ENCODE measurements around the gene KDM5A.
A peak's percentile ranks its signal among the peaks of the same experiment; 100 is the strongest.
"Not testable (repeated sequence)": the region's sequence is repeated elsewhere in the genome, so short reads cannot be mapped to it uniquely, and the experiment has no call there.

KDM5A gene

DNA sequence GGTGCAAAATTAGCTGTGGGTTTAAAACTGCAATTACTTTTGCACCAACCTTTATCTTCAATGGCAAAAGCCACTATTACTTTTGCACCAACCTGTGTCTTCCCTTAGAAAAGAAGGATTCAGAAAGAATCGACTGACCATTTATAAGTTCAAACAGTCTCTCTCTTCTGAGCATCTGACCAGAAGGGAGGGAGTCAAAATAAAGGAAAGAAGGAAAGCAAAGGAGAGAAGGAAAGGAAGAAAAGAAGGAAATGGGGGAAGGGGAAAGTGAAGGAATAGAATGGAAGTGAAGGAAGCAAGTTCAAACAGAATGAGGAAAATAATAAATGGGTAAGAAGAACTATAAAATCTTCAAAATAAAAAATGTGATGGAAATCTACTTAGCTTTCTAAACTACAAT is 57.8 kb downstream of the KDM5A start:
- DNase-seq, result no peak

DNA sequence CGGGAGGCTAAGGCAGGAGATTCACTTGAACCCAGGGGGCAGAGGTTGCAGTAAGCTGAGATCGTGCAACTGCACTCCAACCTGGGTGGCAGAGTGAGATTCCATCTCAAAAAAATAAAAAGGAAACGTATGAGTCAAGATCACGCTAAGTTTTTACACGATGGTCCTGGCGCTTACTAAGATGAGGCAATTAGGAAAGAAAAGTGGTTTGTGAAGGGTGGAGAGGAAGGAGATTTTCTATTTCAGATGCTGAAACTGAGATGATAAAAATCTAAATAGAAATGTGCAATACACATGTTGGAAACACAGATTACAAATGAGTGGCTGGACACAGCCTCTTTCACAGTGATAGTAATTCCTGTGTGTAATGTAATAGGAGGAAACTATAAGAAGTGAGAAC is 63.2 kb downstream of the KDM5A start:
- DNase-seq, result no peak

DNA sequence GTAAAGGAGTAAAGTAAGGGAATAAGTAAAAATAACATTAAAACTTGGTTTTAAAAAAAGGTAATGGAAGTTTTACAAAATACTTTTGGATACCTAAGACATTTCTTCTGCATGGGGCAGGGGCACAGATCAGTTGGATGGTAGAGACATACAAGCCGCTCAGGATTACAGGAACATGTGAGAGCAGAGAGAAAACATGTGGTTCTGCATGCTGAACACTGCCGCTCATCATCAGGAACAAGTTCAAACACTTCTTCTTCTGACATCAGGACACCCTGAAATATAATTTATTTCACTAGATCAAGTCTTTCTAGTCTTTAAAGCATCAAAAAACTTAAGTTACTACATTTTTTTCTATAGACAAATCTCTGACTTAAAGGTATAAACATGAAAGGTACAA is 65.6 kb downstream of the KDM5A start:
- no peak for DNase-seq

DNA sequence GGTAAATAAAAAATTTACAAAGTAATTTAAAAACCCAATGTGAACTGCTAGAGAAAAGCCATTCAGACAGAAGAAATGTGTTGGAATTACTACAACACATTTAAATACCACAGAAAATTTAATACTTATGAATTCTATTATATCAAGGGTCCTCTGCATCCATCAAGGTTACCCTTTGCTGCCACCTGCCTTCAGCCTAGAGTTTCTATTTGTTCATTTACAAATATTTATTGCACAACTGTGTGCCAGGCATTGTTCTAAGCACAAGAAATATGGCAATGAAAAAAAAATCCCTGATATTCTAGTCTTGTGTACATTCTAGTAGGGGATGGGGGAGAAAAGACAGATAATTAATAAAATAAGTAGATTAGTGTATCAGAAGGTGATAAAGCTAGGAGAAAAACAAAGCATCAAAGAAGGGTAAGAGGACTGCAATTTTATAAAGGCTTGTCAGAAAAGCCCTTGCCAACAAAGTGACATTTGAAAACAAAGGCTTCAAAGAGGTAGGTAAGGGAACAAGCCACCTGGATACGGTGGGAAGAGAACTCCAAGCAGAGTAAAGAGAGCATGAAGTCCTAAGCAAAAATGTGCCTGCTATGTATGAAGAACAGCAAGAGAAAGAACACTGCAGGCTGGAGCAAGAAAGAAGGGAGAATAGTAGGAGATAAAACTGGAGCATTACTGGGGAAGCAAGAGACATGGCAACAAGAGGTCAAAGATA is 67.4 kb downstream of the KDM5A start:
- DNase-seq, result peak; percentile 33

DNA sequence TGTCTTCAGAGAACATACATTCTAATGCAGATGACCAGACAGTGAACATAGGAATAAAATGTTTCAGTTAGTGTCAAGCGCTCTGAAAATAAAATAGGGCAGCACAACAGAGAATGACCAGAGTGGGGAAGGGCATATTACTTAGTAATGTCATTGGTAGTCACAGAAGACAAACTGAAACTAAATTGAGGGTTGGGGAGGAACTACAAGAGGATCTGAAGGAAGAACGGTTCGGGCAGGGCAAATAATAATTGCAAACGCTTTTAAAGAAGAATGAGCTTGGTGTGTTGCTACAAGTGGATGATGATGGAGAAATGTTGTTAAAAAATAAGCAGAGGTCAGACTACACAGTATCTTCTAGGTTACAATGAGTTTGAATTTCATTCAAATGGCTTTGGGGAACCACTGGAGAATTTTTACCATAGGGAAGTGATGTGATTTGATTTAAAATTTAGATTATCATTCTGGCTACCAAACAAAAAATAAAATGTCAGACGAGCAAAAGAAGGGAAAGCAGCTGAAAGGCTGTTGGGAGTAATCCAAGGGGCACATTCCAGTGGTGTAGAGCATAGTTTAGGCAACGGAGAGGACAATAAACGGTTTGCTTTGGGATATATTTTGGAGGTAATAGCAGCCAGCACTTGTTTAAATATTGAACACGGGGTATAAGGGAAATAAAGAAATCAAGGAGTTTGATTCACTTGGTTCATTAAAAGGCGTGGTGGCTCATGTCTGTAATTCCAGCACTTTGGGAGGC is 70.2 kb downstream of the KDM5A start:
- no peak for DNase-seq

DNA sequence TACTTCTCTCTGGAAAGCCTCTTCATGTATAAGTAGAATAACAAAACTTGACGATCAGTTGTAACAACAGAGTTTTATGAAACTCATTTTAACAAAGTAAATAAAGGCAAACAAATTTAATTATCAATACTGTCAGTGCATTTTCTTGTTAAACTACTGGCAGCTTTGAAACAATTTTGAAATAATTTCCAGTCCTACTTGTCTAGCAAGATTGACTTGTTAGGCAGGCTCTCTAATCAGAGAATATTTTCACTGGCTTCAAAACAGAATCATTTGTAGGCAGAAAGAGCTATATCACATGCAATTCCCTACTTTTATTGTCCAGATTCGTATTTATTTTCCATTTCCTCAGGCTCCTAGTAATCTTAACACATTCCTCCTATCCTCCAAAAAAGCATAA is 80.6 kb downstream of the KDM5A start:
- no peak for DNase-seq

DNA sequence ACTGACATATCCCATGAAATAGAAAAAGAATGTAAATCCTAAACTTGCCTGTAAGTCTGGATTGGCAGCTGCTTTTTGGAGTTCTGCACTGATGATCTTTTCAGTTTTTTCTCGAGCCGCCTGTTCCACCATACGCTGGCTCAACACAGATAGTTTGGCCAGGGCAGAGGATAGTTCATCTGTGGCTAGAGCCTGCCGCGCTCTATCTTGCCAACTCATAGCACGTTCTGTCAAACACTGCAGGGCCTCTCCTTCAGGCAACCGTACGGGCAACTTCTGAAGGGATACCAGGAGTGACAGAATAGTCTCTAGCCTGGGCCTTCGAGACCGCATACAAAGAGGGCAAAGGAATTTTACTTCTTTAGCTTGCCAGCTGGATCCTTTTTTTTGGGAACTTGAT is 81.7 kb downstream of the KDM5A start:
- no peak for DNase-seq

DNA sequence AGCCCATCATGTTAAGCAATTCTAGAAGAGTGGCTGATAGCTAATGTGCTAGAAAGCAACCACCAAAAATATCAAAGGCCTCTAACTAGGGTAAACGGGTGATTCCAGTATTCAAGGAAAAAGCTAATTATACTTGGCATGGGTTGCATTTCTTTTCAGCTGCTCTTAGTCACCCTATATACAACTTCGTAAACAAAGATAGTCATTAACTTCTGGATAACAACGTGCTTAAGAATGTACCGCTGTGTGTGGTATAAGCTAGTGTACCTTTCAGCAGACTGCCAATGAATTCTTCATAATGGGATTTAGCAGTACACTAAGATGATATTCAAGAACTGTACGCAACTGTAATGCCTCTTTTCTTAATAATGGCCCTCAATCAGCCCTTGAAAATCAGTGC is 84.3 kb downstream of the KDM5A start:
- peak; percentile 14 for DNase-seq

DNA sequence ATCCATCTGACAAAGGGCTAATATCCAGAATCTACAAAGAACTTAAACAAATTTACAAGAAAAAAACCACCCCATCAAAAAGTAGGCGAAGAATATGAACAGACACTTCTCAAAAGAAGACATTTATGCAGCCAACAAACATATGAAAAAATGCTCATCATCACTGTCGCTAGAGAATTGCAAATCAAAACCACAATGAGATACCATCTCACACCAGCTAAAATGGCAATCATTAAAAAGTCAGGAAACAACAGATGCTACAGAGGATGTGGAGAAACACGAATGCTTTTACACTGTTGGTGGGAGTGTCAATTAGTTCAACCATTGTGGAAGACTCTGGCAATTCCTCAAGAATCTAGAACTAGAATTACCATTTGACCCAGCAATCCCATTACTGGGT is 86.4 kb downstream of the KDM5A start:
- not testable (repeated sequence) for DNase-seq

DNA sequence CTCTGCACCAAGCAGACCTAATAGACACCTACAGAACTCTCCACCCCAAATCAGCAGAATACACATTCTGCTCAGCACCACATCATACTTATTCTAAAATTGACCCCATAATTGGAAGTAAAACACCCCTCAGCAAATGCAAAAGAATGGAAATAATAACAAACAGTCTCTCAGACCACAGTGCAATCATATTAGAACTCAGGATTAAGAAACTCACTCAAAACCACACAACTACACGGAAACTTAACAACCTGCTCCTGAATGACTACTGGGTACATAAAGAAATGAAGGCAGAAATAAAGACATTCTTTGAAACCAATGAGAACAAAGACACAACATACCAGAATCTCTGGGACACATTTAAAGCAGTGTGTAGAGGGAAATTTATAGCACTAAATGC is 89.0 kb downstream of the KDM5A start:
- DNase-seq, result not testable (repeated sequence)

DNA sequence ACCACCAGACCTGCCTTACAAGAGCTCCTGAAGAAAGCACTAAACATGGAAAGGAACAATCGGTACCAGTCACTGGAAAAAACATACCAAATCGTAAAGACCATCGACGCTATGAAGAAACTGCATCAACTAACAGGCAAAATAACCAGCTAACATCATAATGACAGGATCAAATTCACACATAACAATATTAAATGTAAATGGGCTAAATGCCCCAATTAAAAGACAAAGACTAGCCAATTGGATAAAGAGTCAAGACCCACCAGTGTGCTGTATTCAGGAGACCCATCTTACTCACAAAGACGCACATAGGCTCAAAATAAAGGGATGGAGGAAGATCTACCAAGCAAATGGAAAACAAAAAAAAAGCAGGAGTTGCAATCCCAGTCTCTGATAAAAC is 89.6 kb downstream of the KDM5A start:
- not testable (repeated sequence) for DNase-seq

DNA sequence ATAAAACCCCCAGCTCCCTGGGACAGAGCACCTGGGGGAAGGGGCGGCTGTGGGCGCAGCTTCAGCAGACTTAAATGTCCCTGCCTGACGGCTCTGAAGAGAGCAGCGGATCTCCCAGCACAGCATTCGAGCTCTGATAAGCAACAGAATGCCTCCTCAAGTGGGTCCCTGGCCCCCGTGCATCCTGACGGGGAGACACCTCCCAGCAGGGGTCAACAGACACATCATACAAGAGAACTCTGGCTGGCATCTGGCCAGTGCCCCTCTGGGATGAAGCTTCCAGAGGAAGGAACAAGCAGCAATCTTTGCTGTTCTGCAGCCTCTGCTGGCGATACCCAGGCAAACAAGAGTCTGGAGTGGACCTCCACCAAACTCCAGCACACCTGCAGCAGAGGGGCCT is 91.1 kb downstream of the KDM5A start:
- not testable (repeated sequence) for DNase-seq

DNA sequence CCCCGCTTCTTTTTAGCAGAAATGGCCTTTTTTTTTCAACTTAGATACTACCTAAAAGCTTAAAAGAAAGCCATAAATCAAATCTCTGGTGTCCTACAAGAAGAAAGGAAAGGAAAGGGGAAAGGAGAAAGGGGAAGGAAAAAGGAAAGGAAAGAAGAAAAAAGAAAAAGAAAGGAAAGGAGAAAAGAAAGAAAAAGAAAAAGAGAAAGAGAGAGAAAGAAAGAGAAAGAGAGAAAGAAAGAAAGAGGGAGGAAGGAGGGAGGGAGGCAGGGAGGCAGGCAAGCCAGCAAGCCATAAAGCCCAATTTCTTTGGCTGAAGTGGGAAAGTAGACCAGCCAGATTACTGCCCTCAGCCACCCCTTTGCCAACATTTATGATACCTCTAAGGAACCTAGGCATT is 94.0 kb downstream of the KDM5A start:
- DNase-seq, result no peak

DNA sequence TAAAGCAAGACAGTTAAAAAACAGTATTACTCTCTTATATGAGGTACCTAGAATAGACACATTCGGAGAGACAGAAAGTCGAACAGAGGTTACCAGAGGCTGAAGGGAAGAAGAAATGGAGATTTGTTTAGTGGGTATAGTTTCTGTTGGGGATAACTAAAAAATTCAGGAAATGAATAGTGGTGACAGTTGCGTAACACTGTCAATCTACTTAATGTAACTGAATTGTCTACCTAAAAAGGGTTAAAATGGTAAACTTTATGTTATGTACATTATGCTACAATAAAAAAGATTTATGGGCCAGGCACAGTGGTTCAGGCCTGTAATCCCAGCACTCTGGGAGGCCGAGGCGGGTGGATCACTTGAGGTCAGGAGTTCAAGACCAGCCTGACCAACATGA is 95.9 kb downstream of the KDM5A start:
- DNase-seq, result no peak

DNA sequence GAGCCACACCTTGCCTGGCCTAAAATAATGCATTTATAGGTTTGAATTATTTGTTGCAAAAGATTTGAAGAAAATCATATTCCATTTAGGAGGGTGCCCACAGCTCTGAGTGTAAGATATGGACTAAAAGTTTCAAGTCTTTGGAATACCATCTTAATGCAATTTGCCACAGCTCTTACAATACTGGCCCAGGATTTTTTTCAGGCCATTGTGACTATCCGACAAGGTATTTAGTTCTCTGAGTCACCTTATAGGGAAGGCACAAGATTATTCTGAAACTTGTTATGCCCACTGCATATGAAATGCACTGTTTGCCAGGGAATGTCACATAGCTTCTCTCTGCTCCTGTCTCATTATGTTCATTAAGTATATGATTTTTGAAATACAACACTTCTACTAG is 96.9 kb downstream of the KDM5A start:
- DNase-seq, result no peak

DNA sequence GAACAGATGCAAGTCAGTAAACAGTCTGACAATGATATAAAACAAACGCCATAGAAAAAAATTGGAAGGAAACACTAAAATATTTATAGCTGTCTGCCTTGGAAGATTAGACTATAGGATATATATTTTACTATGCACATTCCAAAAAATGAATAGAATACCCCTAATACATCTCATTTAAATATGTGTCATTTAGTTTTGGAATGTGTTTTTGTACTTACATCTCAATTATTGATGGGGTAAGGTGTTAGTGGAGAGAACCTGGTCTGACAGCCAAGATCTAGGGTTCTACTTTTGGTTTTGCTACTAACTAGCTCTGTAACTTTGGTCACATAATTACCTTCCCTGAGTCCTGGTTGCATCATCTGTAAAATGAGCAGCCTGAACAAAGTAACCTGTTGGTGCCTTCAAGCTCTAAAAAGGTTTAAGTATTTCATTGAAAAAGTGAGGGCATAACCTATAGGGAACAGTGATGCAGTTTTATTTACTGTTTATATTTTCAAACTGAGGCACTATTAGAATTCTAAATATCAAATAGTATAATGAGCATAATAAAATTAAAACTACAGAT is 97.9 kb downstream of the KDM5A start:
- no peak for DNase-seq

DNA sequence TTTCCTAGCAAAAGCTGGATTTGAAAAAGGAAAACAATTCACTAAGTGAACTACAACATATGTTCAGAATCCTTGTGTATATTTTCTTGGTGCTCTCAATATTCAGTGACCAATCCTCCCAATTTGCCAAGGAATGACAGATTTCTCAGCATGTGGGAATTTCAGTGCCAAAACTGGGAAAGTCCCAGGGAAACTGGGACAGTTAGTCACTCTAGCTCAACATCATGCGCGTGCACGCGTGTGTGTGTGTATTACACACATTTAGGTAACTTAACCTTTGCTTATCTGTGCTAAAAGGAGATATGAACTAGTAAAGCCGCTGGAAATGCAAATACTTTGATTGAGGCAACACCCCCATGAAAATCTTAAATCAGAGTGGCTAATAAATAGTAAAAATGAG is 100.4 kb downstream of the KDM5A start:
- no peak for DNase-seq

DNA sequence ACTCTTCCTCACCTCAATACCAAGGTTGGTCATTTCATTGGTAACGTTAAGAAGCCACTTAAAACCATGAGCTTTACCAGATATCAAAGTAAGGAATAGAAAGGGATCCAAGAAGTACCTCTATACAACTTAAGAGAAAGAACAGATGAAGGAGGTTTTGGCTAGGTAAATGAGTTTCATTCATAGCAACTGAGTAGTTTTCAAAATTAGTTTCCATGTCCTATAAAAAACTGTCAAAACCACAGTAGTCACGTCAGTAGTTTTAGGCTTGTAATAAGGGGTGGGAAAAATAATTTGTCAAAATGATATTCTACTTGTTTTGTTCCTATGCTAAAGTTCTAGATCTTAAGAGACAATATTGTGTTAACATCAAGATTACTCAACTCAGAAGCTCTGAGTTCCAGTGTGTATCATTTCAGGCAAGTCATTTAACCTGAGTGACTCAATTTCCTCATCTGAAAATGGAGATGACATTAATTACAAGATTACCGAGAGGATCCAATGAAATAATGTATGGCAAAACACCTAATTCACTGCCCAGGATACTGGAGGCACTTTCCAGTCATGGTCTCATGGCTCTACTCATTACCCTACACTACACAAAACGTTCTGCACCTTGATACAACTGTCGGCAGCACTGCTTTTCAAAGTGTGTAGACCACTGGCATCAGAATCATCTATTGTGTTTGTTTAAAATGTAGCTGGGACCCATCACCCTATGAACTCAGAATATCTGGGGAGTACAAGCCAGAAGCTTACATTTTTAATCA is 102.4 kb downstream of the KDM5A start:
- DNase-seq, result no peak

DNA sequence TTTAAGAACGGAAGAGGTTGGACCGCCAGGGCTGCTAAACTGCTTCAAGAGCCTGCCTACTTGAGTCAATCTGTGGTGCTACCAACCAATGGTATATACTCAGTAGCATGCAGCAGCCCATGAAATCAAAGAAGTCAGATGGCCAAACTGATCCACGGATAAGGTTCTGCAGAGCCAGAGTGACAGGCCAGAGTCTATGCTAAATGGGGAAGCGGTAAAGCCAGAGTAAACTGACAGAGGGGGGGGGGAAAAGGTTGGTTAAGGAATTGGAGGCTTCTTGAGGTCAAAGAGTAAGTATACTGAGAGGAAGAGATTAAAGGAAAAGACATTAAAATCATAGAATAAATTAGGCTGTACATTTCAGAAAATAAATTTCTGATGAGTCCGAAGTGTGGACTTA is 111.1 kb downstream of the KDM5A start:
- DNase-seq, result no peak

DNA sequence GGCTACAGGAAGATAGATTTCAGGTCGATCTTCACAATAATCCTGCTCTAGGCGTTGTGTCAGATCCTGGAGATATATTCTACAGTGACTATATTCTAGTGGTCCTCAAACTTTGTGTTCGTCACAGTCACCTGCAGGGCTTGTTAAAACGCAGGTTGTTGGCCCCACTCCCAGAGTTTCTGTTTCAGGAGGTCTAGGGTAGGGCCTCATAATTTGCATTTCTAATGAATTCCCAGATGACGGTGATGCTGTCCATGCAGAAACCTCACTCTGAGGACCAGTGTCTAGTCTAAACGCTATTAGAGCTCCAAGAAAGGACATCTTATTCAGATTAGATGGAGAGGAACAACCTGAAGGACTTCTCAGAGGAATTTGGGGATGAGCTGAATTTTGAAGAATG is 113.3 kb downstream of the KDM5A start:
- peak; percentile 9 for DNase-seq

DNA sequence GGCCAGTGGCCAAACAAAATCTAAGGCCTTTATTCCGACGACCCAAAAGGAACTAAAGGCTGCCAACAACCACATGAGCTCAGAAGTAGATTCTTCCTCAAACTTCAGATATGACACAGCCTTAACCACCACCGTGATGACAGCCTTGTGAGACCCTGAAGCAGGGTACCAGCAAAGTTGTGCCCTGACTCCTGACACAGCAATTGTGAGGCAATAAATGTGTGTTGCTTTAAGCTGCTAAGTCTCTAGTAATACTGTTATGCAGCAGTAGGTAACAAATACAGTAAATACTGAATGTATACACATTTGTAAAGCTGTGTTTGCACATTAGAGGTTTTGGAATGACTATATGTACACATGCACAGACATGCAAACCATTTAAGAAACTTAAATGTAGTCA is 115.7 kb downstream of the KDM5A start:
- no peak for DNase-seq

DNA sequence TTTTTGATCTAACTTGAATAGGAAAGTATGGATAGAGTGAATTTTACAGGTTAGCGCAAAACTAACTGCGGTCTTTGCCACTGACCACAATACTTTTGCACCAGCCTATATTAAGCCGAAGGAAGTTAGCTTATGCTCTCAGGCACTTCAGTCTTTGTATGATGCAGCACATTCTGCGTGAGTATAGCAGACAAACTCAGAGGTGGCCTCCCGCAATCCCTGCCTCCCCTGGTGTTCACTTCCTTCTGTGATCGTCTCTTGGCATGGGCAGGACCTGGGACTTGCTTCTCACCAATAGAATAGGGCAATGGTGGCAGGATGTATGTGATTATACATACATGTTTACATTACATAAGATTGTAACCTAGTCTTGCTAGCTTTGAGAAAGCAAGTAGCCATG is 116.2 kb downstream of the KDM5A start:
- no peak for DNase-seq

DNA sequence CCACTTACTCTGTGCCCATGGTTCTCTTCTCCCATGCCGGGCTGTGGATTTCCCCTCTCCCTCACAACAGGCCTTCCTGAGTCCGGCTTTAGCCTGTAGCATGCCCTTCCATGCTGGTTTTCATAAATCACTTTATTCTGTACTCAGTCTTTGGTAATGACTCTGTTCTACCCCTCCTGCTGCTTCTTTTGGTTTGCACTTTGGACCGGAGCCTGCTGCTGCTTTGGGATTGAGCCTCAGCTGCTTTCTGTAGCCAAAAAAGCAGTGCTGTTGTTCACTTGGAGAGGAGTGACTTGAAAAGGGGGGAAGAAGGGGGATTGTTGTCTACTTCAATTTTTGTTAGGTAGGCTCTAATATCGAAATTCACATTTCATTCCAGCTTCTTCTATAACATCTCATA is 118.0 kb downstream of the KDM5A start:
- DNase-seq, result no peak

DNA sequence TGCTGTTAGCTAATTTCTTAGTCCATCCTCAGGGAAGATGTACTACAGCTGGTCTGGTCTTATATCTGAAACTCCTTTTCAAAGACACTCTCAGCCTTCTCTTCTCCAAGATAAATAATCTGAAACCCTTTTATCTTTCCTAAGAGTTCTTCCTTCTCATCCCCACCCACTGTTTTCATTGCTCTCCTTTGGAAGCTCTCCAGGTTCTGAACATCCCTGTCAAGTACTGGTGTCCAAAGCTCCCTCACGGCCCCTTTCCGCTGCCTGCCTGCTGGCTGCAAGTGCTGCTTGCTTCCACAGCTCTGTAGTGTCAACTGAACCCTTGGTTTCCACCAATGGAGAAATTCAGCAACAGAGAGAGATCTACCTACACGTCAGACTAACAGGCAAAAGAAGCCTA is 119.9 kb downstream of the KDM5A start:
- no peak for DNase-seq
